OCI-LY7 (cell line): ENCODE data around the gene UNC5B. TPM values are rescaled to one million over a fixed set of nuclear protein-coding genes. Genes with fewer than 3 reads are reported as not detected.

ENCODE experiments used
- BruUV-seq: library from RNA; stranded (reverse); fragments of 400-500 nt; replicated peaks from 2 replicates; lab custom pipeline; 2021; lab: Mats Ljungman, UMichigan
- CTCF ChIA-PET: fragments of 300-600 bp; sonication (Branson Sonifier 250); formaldehyde crosslinking; loops from one replicate; lab custom pipeline; 2022; ENCODE audit warnings: antibody characterized with exemption; ENCODE audit not compliant: unreplicated experiment; lab: Charles Lee
- POLR2A ChIA-PET: fragments of 300-600 bp; sonication (Branson Sonifier 250); formaldehyde crosslinking; loops from one replicate; lab custom pipeline; 2022; ENCODE audit warnings: antibody characterized with exemption; lab: Charles Lee
- DNase-seq: peaks from one replicate; pipeline ENCODE4 v3.0.0-alpha.2; 2015; ENCODE audit warnings: low spot score
- H2AFZ ChIP-seq: fragments of 200-600 bp; sonication (generic), shearing (Covaris generic); 2 replicates; pipeline ENCODE4 v1.6.1; 2014; ENCODE audit warnings: mild to moderate bottlenecking, antibody characterized with exemption, low read length, moderate library complexity
- H3K27ac ChIP-seq: fragments of 200-600 bp; sonication (generic); 2 replicates; pipeline ENCODE4 v1.5.1; 2014; ENCODE audit warnings: mixed run types, low read depth, mild to moderate bottlenecking, moderate library complexity, low read length, inconsistent platforms; ENCODE audit not compliant: poor library complexity, severe bottlenecking
- H3K36me3 ChIP-seq: fragments of 200-600 bp; sonication (generic); 2 replicates; pipeline ENCODE4 v1.6.1; 2014; ENCODE audit warnings: mild to moderate bottlenecking, antibody characterized with exemption, low read length, moderate library complexity, mixed read lengths; ENCODE audit not compliant: insufficient read depth
- H3K4me1 ChIP-seq: fragments of 200-600 bp; sonication (generic); 2 replicates; pipeline ENCODE4 v1.5.1; 2014; ENCODE audit warnings: mild to moderate bottlenecking, low read length; ENCODE audit not compliant: insufficient read depth, poor library complexity, severe bottlenecking
- H3K4me2 ChIP-seq: fragments of 200-600 bp; sonication (generic); 2 replicates; pipeline ENCODE4 v1.6.1; 2014; ENCODE audit warnings: mild to moderate bottlenecking, low read length
- H3K4me3 ChIP-seq: fragments of 200-600 bp; sonication (generic); 2 replicates; pipeline ENCODE4 v1.5.1; 2014; ENCODE audit warnings: mild to moderate bottlenecking, low read depth, low read length; ENCODE audit not compliant: poor library complexity, severe bottlenecking
- H3K79me2 ChIP-seq: fragments of 200-600 bp; sonication (generic); 2 replicates; pipeline ENCODE4 v1.6.1; 2016; ENCODE audit warnings: low read depth, mild to moderate bottlenecking, low read length, moderate library complexity, mixed read lengths; ENCODE audit not compliant: insufficient read depth
- H3K9me2 ChIP-seq: fragments of 200-600 bp; sonication (generic); 2 replicates; pipeline ENCODE4 v1.6.1; 2016; ENCODE audit warnings: mild to moderate bottlenecking, low read length, mixed read lengths; ENCODE audit not compliant: insufficient read depth
- H3K9me3 ChIP-seq: fragments of 200-600 bp; sonication (generic); 2 replicates; pipeline ENCODE4 v1.6.1; 2014; ENCODE audit warnings: mild to moderate bottlenecking, mixed run types, low read length, mixed read lengths
- H4K20me1 ChIP-seq: fragments of 200-600 bp; sonication (generic); 2 replicates; pipeline ENCODE4 v1.6.1; 2014; ENCODE audit warnings: mild to moderate bottlenecking, antibody characterized with exemption, low read length, moderate library complexity, mixed read lengths; ENCODE audit not compliant: insufficient read depth
- EZH2phosphoT487 ChIP-seq: fragments of 200-600 bp; sonication (generic); IDR thresholded peaks from 2 replicates; pipeline ENCODE4 v1.6.1; 2018; ENCODE audit warnings: low read depth, borderline replicate concordance, mild to moderate bottlenecking, mixed run types, antibody characterized with exemption, low read length, moderate library complexity, mixed read lengths
- intact Hi-C: fragments of 100-400 bp; cut with micrococcal nuclease; formaldehyde crosslinking; loops from one replicate; pipeline ENCODE4 v1.10.0; 2022; ENCODE audit not compliant: unreplicated experiment
- total RNA-seq, 2 experiments: library from RNA; depleted of rRNA in 1 of 2; stranded (reverse); fragments of >200 nt in 1 of 2; shearing (Covaris generic) in 1 of 2; gene quantifications; 2 replicates each; pipeline ENCODE4 v1.2.3, GENCODE V29; 2014 to 2022
- TF ChIP-seq, protein P1 (sequence below): fragments of 200-600 bp; sonication (generic); conservative IDR thresholded peaks from 2 replicates; pipeline ENCODE4 v1.5.1; 2014; ENCODE audit warnings: mild to moderate bottlenecking, antibody characterized with exemption, low read length, moderate library complexity, mixed read lengths

UNC5B gene
- total RNA-seq, 2 experiments from 2014 or later: not detected

DNA sequence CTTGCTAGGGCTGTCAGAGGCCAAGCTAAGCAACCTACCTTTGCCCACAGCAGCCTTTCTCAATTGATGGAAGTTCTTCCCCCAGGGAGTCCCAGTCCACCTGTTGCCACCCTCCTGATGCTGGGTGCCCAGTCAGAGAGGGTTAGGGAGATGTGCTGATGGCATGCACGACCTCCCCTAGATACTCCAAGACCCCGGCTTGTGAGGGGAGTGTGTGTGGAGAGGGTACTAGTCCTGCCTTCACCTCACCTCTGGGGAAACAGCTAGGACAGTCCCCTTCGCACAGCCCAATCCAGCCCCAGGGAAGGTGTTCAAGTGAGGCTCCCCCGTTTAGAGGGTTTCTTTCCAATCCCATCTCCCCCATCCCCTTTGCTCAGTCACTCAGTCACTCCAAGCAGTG lies 1.3 kb upstream of the UNC5B start:
- H3K9me2 ChIP-seq: no peaks in the 10 kb centered on the region
- no peaks in the 10 kb centered on the region for H3K9me3 ChIP-seq
- no peak overlapping the region for H2AFZ ChIP-seq
- intact Hi-C loops: loop anchor here (5.0 kb wide), 3 partner anchors 284 to 394 kb away; partner anchors contain the start of gene SGPL1
- H3K79me2 ChIP-seq: no peaks in the 10 kb centered on the region
- peaks cover 13% of the 10 kb centered on the region for H3K4me1 ChIP-seq
- no TSS peak for BruUV-seq
- H3K4me3 ChIP-seq: no peak overlapping the region
- no peaks in the 10 kb centered on the region for H3K36me3 ChIP-seq
- DNase-seq: no peak
- ChIA-PET CTCF (no interaction called here), POLR2A (no interaction called here)
- no peak for TF ChIP-seq EZH2phosphoT487
- TF ChIP-seq, protein P1, sequence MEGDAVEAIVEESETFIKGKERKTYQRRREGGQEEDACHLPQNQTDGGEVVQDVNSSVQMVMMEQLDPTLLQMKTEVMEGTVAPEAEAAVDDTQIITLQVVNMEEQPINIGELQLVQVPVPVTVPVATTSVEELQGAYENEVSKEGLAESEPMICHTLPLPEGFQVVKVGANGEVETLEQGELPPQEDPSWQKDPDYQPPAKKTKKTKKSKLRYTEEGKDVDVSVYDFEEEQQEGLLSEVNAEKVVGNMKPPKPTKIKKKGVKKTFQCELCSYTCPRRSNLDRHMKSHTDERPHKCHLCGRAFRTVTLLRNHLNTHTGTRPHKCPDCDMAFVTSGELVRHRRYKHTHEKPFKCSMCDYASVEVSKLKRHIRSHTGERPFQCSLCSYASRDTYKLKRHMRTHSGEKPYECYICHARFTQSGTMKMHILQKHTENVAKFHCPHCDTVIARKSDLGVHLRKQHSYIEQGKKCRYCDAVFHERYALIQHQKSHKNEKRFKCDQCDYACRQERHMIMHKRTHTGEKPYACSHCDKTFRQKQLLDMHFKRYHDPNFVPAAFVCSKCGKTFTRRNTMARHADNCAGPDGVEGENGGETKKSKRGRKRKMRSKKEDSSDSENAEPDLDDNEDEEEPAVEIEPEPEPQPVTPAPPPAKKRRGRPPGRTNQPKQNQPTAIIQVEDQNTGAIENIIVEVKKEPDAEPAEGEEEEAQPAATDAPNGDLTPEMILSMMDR: no peak
- H3K4me2 ChIP-seq: no peak overlapping the region
- no peaks in the 10 kb centered on the region for H4K20me1 ChIP-seq
- H3K27ac ChIP-seq: no peak overlapping the region

- no peaks in the 10 kb centered on the region for H4K20me1 ChIP-seq
- H3K9me2 ChIP-seq: no peaks in the 10 kb centered on the region
- H3K4me1 ChIP-seq: peaks cover 13% of the 10 kb centered on the region
- ChIA-PET POLR2A (no interaction called here), CTCF (no interaction called here)
- BruUV-seq: no TSS peak
- H3K36me3 ChIP-seq: no peaks in the 10 kb centered on the region
- H3K27ac ChIP-seq: no peak overlapping the region
- intact Hi-C loops: loop anchor here (5.0 kb wide), 3 partner anchors 285 to 395 kb away; partner anchors contain the start of gene SGPL1
- no peak for DNase-seq
- H3K4me3 ChIP-seq: peak overlapping the region; percentile 39
- H3K9me3 ChIP-seq: no peaks in the 10 kb centered on the region
- H3K79me2 ChIP-seq: no peaks in the 10 kb centered on the region
- peak overlapping the region; percentile 60 for H3K4me2 ChIP-seq
- no peak overlapping the region for H2AFZ ChIP-seq
- no peak for TF ChIP-seq EZH2phosphoT487
- TF ChIP-seq, protein P1: no peak
Observed at GRCh38 chr10:71211775-71212317, 524 bp upstream of the UNC5B start.

DNA sequence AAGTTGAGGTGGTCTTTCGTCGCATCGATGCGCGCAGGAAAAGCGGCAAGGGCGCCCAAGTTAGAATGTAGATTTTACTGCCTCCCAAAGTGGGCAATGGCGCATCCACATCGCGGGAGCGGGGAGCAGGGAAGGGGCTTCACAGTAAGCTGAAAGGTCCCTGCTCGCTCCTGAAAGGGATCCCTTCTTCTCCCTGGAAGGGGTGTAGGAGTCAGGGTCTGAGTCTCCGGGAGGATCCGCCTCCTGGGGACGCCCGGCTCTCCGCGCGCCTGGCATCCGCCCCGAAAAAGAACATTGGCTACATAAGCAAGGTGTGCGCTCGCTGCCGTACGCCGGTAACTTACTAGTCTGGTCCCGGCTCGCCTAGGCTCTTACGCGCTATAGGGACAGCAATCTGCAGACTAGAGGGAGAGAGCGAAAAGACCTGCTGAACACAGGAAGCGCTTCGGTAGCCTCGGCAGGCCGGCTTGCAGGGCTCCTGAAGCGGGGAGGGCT lies 804 bp downstream of the UNC5B start:
- intact Hi-C loops: loop anchor here (5.0 kb wide), 3 partner anchors 286 to 396 kb away; partner anchors contain the start of gene SGPL1
- no peaks in the 10 kb centered on the region for H4K20me1 ChIP-seq
- peak overlapping the region; percentile 37; the same call in 1 of the 2 replicates for H2AFZ ChIP-seq
- BruUV-seq: no TSS peak
- ChIA-PET CTCF (no interaction called here), POLR2A (no interaction called here)
- no peak overlapping the region for H3K27ac ChIP-seq
- H3K36me3 ChIP-seq: no peaks in the 10 kb centered on the region
- no peaks in the 10 kb centered on the region for H3K9me3 ChIP-seq
- peaks cover 13% of the 10 kb centered on the region for H3K4me1 ChIP-seq
- no peaks in the 10 kb centered on the region for H3K9me2 ChIP-seq
- H3K4me3 ChIP-seq: peak overlapping the region; percentile 52
- peak; percentile 20 for DNase-seq
- no peak for TF ChIP-seq EZH2phosphoT487
- TF ChIP-seq, protein P1: no peak
- H3K4me2 ChIP-seq: peak overlapping the region; percentile 60
- no peaks in the 10 kb centered on the region for H3K79me2 ChIP-seq
